Endothelial cell (in vitro differentiated cells): ENCODE results near the gene LRRC45. TPM values are rescaled to one million over a fixed set of nuclear protein-coding genes. Genes with fewer than 3 reads are reported as not detected.

Source experiments
- DNase-seq: peaks from one replicate; pipeline ENCODE4 v3.0.0; 2021; ENCODE audit warnings: low spot score
- H3K27ac Mint-ChIP-seq: one replicate; pipeline ENCODE4 v1.8.0; 2021; ENCODE audit warnings: mixed read lengths, inconsistent platforms; ENCODE audit not compliant: unreplicated experiment
- H3K27me3 Mint-ChIP-seq: one replicate; pipeline ENCODE4 v1.8.0; 2021; ENCODE audit warnings: mild to moderate bottlenecking, moderate library complexity, mixed read lengths, inconsistent platforms; ENCODE audit not compliant: unreplicated experiment
- H3K36me3 Mint-ChIP-seq: one replicate; pipeline ENCODE4 v1.8.0; 2021; ENCODE audit warnings: mild to moderate bottlenecking, low read depth, mixed read lengths, inconsistent platforms; ENCODE audit not compliant: unreplicated experiment
- H3K4me1 Mint-ChIP-seq: one replicate; pipeline ENCODE4 v1.8.0; 2021; ENCODE audit warnings: mild to moderate bottlenecking, mixed read lengths, inconsistent platforms; ENCODE audit not compliant: unreplicated experiment
- H3K4me3 Mint-ChIP-seq: one replicate; pipeline ENCODE4 v1.8.0; 2021; ENCODE audit warnings: mild to moderate bottlenecking, mixed read lengths, inconsistent platforms; ENCODE audit not compliant: unreplicated experiment
- H3K9me3 Mint-ChIP-seq: one replicate; pipeline ENCODE4 v1.8.0; 2021; ENCODE audit warnings: mixed read lengths, inconsistent platforms; ENCODE audit not compliant: unreplicated experiment
- CTCF ChIP-seq: fragments of 200-600 bp; sonication (generic); IDR thresholded peaks from one replicate; pipeline ENCODE4 v1.5.0; 2021; ENCODE audit warnings: antibody characterized with exemption; ENCODE audit not compliant: unreplicated experiment
- total RNA-seq: library from RNA; stranded (reverse); fragmentation: NEBNext Ultra II Directional; extraction: Animal tissue kit (Norgen Biotek cat#: 25700); gene quantifications from one replicate; pipeline ENCODE4 v1.2.1, GENCODE V29; 2021; ENCODE audit not compliant: unreplicated experiment

Gene LRRC45
- total RNA-seq, 1 donor from 2014 or later, result 12.2 TPM

- Mint-ChIP-seq H3K4me3 (no peak overlapping the region), H3K4me1 (no peaks in the 10 kb centered on the region), H3K36me3 (no peaks in the 10 kb centered on the region), H3K27ac (no peak overlapping the region), H3K27me3 (peaks cover 3% of the 10 kb centered on the region), H3K9me3 (no peaks in the 10 kb centered on the region)
- no peak for DNase-seq
- TF ChIP-seq CTCF, result no peak
Measured at GRCh38 chr17:82011617-82012187, 11.4 kb upstream of the LRRC45 start.

- no peak overlapping the region for H3K4me3 Mint-ChIP-seq
- no peaks in the 10 kb centered on the region for H3K9me3 Mint-ChIP-seq
- no peak for DNase-seq
- TF ChIP-seq CTCF, result no peak
- H3K36me3 Mint-ChIP-seq, result no peaks in the 10 kb centered on the region
- H3K4me1 Mint-ChIP-seq, result no peaks in the 10 kb centered on the region
- H3K27ac Mint-ChIP-seq, result no peak overlapping the region
- H3K27me3 Mint-ChIP-seq, result peaks cover 3% of the 10 kb centered on the region
Measured at GRCh38 chr17:82012261-82012639, 10.9 kb upstream of the LRRC45 start.

GRCh38 chr17:82012640-82013295 lies 10.3 kb upstream of the LRRC45 start:
- Mint-ChIP-seq H3K4me1 (no peaks in the 10 kb centered on the region), H3K4me3 (no peak overlapping the region), H3K9me3 (no peaks in the 10 kb centered on the region), H3K27ac (no peak overlapping the region), H3K27me3 (peaks cover 3% of the 10 kb centered on the region), H3K36me3 (no peaks in the 10 kb centered on the region)
- no peak for TF ChIP-seq CTCF
- no peak for DNase-seq

GRCh38 chr17:82013341-82013740 lies 9.8 kb upstream of the LRRC45 start:
- H3K27me3 Mint-ChIP-seq, result peaks cover 2% of the 10 kb centered on the region
- H3K27ac Mint-ChIP-seq, result no peak overlapping the region
- no peak overlapping the region for H3K4me3 Mint-ChIP-seq

More at GRCh38 chr17:82013341-82013740, 9.8 kb upstream of the LRRC45 start:
- no peaks in the 10 kb centered on the region for H3K9me3 Mint-ChIP-seq
- no peaks in the 10 kb centered on the region for H3K4me1 Mint-ChIP-seq
- TF ChIP-seq CTCF, result no peak
- no peak for DNase-seq
- H3K36me3 Mint-ChIP-seq, result no peaks in the 10 kb centered on the region
